ENCODE measurements around the gene ITK.
"Not testable (repeated sequence)": the region's sequence is repeated elsewhere in the genome, so short reads cannot be mapped to it uniquely, and the experiment has no call there.

ITK gene

DNA sequence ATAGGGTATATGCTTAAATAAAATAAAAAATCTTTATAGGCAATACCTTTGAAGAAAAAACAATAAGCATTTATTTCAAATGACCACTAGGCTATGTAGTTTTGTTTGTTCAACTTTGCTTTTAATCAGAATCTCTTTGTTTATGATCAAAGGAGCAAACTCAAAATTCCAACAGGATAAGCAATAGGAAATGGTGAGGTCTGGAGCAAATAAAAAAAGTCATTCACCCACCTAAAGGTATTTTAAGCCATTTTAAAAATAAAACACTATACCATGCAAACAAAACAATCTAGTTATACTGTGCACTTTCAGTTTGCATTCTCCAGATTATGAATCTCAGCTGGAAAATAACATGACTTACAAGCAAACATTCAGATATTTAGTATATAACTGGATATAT is 50.0 kb downstream of the ITK start:
- DNase-seq (ENCODE audit: low read depth, low spot score) = no peak
- ChIA-PET POLR2A (no interaction called here), CTCF (interaction anchor here (0.7 kb wide), 1 partner anchor 81 kb away, joined by 4 read pairs; no protein-coding TSS in a partner anchor)
- TF ChIP-seq, protein P1, sequence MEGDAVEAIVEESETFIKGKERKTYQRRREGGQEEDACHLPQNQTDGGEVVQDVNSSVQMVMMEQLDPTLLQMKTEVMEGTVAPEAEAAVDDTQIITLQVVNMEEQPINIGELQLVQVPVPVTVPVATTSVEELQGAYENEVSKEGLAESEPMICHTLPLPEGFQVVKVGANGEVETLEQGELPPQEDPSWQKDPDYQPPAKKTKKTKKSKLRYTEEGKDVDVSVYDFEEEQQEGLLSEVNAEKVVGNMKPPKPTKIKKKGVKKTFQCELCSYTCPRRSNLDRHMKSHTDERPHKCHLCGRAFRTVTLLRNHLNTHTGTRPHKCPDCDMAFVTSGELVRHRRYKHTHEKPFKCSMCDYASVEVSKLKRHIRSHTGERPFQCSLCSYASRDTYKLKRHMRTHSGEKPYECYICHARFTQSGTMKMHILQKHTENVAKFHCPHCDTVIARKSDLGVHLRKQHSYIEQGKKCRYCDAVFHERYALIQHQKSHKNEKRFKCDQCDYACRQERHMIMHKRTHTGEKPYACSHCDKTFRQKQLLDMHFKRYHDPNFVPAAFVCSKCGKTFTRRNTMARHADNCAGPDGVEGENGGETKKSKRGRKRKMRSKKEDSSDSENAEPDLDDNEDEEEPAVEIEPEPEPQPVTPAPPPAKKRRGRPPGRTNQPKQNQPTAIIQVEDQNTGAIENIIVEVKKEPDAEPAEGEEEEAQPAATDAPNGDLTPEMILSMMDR (IDR thresholded peaks at IDR 0.05; ENCODE audit: insufficient read depth, low read length, missing control alignments) = no peak
- no peak overlapping the region for H3K4me3 ChIP-seq (ENCODE audit: low read depth, low read length)

DNA sequence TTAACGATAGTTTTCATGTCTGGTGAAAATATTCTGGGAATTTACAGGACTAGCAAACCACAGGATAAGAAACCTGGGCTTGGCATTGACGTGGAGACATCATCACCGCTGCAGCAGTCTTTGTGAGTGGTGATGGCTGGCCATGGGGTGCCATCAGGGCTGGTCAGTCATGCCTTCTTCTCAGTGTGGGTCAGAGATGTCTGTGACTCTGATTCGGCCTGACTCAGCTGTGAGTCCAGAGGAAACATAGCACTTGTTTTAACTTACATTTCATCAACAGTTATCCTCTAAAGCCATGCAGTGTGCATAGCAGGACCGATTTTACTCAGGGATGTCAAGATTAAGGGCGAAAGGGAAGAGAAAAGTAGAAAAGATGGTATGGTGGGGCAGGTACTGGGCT is 52.1 kb downstream of the ITK start:
- no peak for DNase-seq (ENCODE audit: low read depth, low spot score)
- POLR2A ChIA-PET = no interaction called here
- CTCF ChIA-PET = interaction anchor here (0.8 to 2.0 kb wide), 3 partner anchors 18 to 84 kb away, joined by 3 to 5 read pairs (median 5); no protein-coding TSS in a partner anchor
- TF ChIP-seq, protein P1 (IDR thresholded peaks at IDR 0.05; ENCODE audit: insufficient read depth, low read length, missing control alignments) = no peak
- H3K4me3 ChIP-seq (ENCODE audit: low read depth, low read length) = no peak overlapping the region

DNA sequence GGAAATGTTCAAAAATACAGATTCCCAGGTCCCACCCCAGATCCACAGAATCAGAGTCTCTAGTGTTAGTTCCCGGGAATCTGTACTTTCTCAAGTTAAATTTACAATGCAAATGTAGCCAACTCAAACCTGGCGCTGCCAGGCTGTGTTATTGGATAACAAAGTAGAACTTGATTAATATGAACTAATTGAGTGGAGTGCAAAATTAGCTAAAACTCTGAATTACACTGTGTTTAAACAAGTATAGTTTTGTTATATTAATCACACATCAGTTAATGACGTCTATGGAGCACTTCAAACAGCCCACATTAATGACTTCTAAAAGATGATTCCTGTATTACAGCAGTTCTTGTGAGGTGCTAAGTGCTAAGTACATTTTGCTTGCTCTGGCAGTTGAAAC is 52.9 kb downstream of the ITK start:
- no peak overlapping the region for H3K4me3 ChIP-seq (ENCODE audit: low read depth, low read length)
- ChIA-PET POLR2A (no interaction called here), CTCF (interaction anchor here (2.0 kb wide), 1 partner anchor 85 kb away, joined by 5 read pairs; no protein-coding TSS in a partner anchor)
- DNase-seq (ENCODE audit: low read depth, low spot score) = no peak
- TF ChIP-seq, protein P1 (IDR thresholded peaks at IDR 0.05; ENCODE audit: insufficient read depth, low read length, missing control alignments) = no peak

DNA sequence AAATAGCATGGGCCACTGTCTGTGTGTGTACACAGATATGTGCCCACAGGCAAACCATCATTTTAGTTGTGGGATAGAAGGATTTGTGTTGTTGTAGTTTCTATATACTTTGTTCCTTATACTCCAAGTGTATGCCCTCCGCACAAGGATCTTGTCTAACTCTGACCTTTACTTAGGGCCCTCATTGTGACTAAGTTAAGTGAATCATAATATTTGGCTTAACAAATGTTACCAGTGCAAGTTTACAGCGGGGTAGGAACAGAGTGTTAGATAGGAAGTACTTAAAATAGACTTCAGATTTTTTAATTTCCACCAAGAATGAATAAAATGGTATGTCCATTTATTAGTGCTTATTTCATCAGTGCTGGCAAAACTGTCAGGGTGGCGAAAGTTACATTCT is 55.8 kb downstream of the ITK start:
- ChIA-PET POLR2A (no interaction called here), CTCF (interaction anchor here (2.8 kb wide), 1 partner anchor 17 kb away, joined by 10 read pairs; no protein-coding TSS in a partner anchor)
- TF ChIP-seq, protein P1 (IDR thresholded peaks at IDR 0.05; ENCODE audit: insufficient read depth, low read length, missing control alignments) = no peak
- no peak for DNase-seq (ENCODE audit: low read depth, low spot score)
- no peak overlapping the region for H3K4me3 ChIP-seq (ENCODE audit: low read depth, low read length)

DNA sequence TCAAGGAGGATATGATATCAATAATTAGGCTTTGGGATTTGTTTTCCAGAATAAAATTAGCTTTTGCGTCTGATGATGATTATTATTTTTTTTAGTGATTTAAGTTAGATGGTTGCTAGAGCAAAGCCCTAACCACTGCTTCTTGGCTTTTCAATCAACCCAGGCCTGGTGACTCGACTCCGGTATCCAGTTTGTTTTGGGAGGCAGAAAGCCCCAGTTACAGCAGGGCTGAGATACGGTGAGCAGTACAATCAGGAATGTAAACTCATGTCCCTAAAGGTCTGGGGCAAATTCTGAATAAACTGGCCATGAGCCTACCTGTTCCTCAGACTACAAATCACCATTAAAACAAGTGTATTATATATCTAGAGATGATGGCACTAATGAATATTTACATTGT is 60.8 kb downstream of the ITK start:
- H3K4me3 ChIP-seq (ENCODE audit: low read depth, low read length) = no peak overlapping the region
- no peak for DNase-seq (ENCODE audit: low read depth, low spot score)
- POLR2A ChIA-PET = no interaction called here
- CTCF ChIA-PET = interaction anchor here (0.9 to 1.4 kb wide), 3 partner anchors 12 to 93 kb away, joined by 3 to 7 read pairs (median 3); no protein-coding TSS in a partner anchor
- TF ChIP-seq, protein P1 (IDR thresholded peaks at IDR 0.05; ENCODE audit: insufficient read depth, low read length, missing control alignments) = no peak

DNA sequence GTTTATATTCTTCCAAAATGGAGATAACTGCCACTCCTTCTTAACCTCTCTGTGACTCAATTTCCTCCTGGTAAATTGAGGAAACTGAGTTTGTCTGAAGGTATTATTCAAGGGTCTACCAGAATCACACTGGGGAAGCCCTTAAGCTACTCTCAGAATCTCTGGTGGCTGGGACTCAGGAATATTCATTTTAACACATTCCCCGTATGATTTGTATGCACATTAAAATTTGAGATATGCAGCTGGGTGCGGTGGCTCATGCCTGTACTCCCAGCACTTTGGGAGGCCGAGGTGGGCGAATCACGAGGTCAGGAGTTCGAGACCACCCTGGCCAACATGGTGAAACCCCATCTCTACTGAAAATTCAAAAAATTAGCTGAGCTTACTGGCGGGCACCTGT is 64.1 kb downstream of the ITK start:
- POLR2A ChIA-PET; H3K4me3 ChIP-seq (ENCODE audit: low read depth, low read length); DNase-seq (ENCODE audit: low read depth, low spot score): not testable (repeated sequence)
- CTCF ChIA-PET = interaction anchor here (4.0 kb wide), 1 partner anchor 8 kb away, joined by 30 read pairs; no protein-coding TSS in a partner anchor

DNA sequence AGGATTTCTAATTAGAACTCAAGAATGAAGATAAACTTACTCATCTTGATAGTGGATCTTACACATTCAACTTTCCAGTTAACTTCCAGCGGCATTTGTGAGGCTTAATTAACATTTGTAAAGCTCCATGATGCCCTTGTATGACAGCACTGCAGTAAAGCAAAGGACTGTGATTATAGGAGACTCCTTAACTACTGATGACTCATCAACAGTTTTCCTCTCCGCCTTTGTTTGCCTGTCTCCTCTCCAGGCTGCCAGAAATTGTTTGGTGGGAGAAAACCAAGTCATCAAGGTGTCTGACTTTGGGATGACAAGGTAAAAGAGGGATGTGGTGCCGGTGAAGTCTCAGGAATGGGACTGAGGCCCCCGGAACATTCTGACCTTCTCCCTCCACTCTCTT is 64.8 kb downstream of the ITK start:
- no peak for DNase-seq (ENCODE audit: low read depth, low spot score)

More for the DNA sequence above, 64.8 kb downstream of the ITK start:
- ChIA-PET CTCF (interaction anchor here (4.0 kb wide), 1 partner anchor 7 kb away, joined by 30 read pairs; no protein-coding TSS in a partner anchor), POLR2A (no interaction called here)
- TF ChIP-seq, protein P1 (IDR thresholded peaks at IDR 0.05; ENCODE audit: insufficient read depth, low read length, missing control alignments) = no peak
- H3K4me3 ChIP-seq (ENCODE audit: low read depth, low read length) = no peak overlapping the region
